Ectodermal cell (in vitro differentiated cells): Measurements from ENCODE around the gene GLT8D1.

Experiments
- H3K27ac ChIP-seq: 2 replicates; pipeline ENCODE4 v1.7.0; 2013; ENCODE audit warnings: mild to moderate bottlenecking, low read depth, low read length; ENCODE audit not compliant: insufficient read depth, poor library complexity, severe bottlenecking
- H3K27me3 ChIP-seq: 2 replicates; pipeline ENCODE4 v1.7.0; 2013; ENCODE audit warnings: mild to moderate bottlenecking, low read length; ENCODE audit not compliant: insufficient read depth, control insufficient read depth, poor library complexity, severe bottlenecking
- H3K36me3 ChIP-seq: one replicate; pipeline ENCODE4 v1.7.0; 2013; ENCODE audit warnings: low read length; ENCODE audit not compliant: control insufficient read depth, insufficient read depth
- H3K4me1 ChIP-seq: one replicate; pipeline ENCODE4 v1.7.0; 2013; ENCODE audit warnings: low read length; ENCODE audit not compliant: control insufficient read depth, insufficient read depth
- H3K4me3 ChIP-seq: 2 replicates; pipeline ENCODE4 v1.7.0; 2013; ENCODE audit warnings: low read depth, low read length, control low read depth; ENCODE audit not compliant: insufficient read depth
- H3K9me3 ChIP-seq: 2 replicates; pipeline ENCODE4 v1.7.0; 2013; ENCODE audit warnings: mild to moderate bottlenecking, low read length, moderate library complexity; ENCODE audit not compliant: control insufficient read depth
- WGBS, 2 experiments: methylation state at CpG; one replicate each; pipeline ENCODE4 v1.1.7; 2013; ENCODE audit warnings: missing lambda C conversion rate in 2 of 2; 5-methylcytosine and 5-hydroxymethylcytosine counted together

Gene GLT8D1

GRCh38 chr3:52712291-52713212 lies 7.0 kb upstream of the GLT8D1 start:
- H3K27me3 ChIP-seq: no peaks in the 10 kb centered on the region
- H3K4me3 ChIP-seq: no peak overlapping the region
- H3K36me3 ChIP-seq: peaks cover 11% of the 10 kb centered on the region
- WGBS, 2 experiments: 96% methylated on average over 17 of the region's 17 CpGs
- H3K4me1 ChIP-seq: peaks cover 10% of the 10 kb centered on the region
- H3K9me3 ChIP-seq: no peaks in the 10 kb centered on the region
- H3K27ac ChIP-seq: no peak overlapping the region

- WGBS, 2 experiments: 97 to 98% methylated on average over 2 of the region's 2 CpGs
- no peak overlapping the region for H3K27ac ChIP-seq
- peaks cover 11% of the 10 kb centered on the region for H3K36me3 ChIP-seq
Observed at GRCh38 chr3:52710512-52710911, 4.9 kb upstream of the GLT8D1 start.

GRCh38 chr3:52707585-52707984 lies 2.0 kb upstream of the GLT8D1 start:
- Histone ChIP-seq H3K9me3 (no peaks in the 10 kb centered on the region), H3K4me3 (no peak overlapping the region), H3K27ac (no peak overlapping the region), H3K27me3 (no peaks in the 10 kb centered on the region), H3K36me3 (peaks cover 11% of the 10 kb centered on the region), H3K4me1 (peaks cover 13% of the 10 kb centered on the region)
- WGBS, 2 experiments: 98 to 99% methylated on average over 3 to 4 of the region's 4 CpGs

More at GRCh38 chr3:52710512-52710911, 4.9 kb upstream of the GLT8D1 start:
- Histone ChIP-seq H3K9me3 (no peaks in the 10 kb centered on the region), H3K4me3 (no peak overlapping the region), H3K4me1 (peaks cover 16% of the 10 kb centered on the region), H3K27me3 (no peaks in the 10 kb centered on the region)

- Histone ChIP-seq H3K4me1 (peaks cover 13% of the 10 kb centered on the region), H3K27ac (peak overlapping the region; percentile 59), H3K27me3 (no peaks in the 10 kb centered on the region), H3K9me3 (no peaks in the 10 kb centered on the region), H3K4me3 (peak overlapping the region; percentile 90), H3K36me3 (peaks cover 3% of the 10 kb centered on the region)
- 0% methylated on average over 25 of the region's 25 CpGs for WGBS, 2 experiments
Observed at GRCh38 chr3:52705438-52705687, 228 bp downstream of the GLT8D1 start.

- peaks cover 13% of the 10 kb centered on the region for H3K4me1 ChIP-seq
- H3K36me3 ChIP-seq: peaks cover 3% of the 10 kb centered on the region
- H3K4me3 ChIP-seq: peak overlapping the region; percentile 90
- H3K27ac ChIP-seq: no peak overlapping the region
- no peaks in the 10 kb centered on the region for H3K9me3 ChIP-seq
- H3K27me3 ChIP-seq: no peaks in the 10 kb centered on the region
- 6 to 10% methylated on average over 22 of the region's 22 CpGs for WGBS, 2 experiments
Observed at GRCh38 chr3:52704611-52705437, 767 bp downstream of the GLT8D1 start.

- H3K9me3 ChIP-seq: no peaks in the 10 kb centered on the region
- H3K4me1 ChIP-seq: peaks cover 13% of the 10 kb centered on the region
- H3K36me3 ChIP-seq: no peaks in the 10 kb centered on the region
- 95 to 100% methylated on average over 4 to 7 of the region's 7 CpGs for WGBS, 2 experiments
- H3K4me3 ChIP-seq: no peak overlapping the region
- no peak overlapping the region for H3K27ac ChIP-seq
- H3K27me3 ChIP-seq: no peaks in the 10 kb centered on the region
Observed at GRCh38 chr3:52703341-52703740, 2.2 kb downstream of the GLT8D1 start.

- Histone ChIP-seq H3K4me1 (no peaks in the 10 kb centered on the region), H3K36me3 (peaks cover 28% of the 10 kb centered on the region), H3K27ac (no peak overlapping the region), H3K9me3 (no peaks in the 10 kb centered on the region), H3K27me3 (no peaks in the 10 kb centered on the region), H3K4me3 (no peak overlapping the region)
- WGBS, 2 experiments: 89 to 95% methylated on average over 4 of the region's 4 CpGs
Observed at GRCh38 chr3:52697632-52697965, 8.0 kb downstream of the GLT8D1 start.

- Histone ChIP-seq H3K4me1 (no peaks in the 10 kb centered on the region), H3K36me3 (peaks cover 31% of the 10 kb centered on the region), H3K27ac (no peak overlapping the region), H3K9me3 (no peaks in the 10 kb centered on the region), H3K4me3 (no peak overlapping the region), H3K27me3 (no peaks in the 10 kb centered on the region)
- 99 to 100% methylated on average over 2 of the region's 2 CpGs for WGBS, 2 experiments
Observed at GRCh38 chr3:52696830-52697631, 8.6 kb downstream of the GLT8D1 start.

GRCh38 chr3:52695798-52696671 lies 9.6 kb downstream of the GLT8D1 start:
- Histone ChIP-seq H3K4me1 (no peaks in the 10 kb centered on the region), H3K27me3 (no peaks in the 10 kb centered on the region), H3K4me3 (no peak overlapping the region), H3K27ac (no peak overlapping the region), H3K9me3 (no peaks in the 10 kb centered on the region), H3K36me3 (peaks cover 40% of the 10 kb centered on the region)
- WGBS, 2 experiments: 95 to 98% methylated on average over 4 of the region's 4 CpGs
